Measurements from ENCODE around the gene LAPTM4A.
"Not testable (repeated sequence)": the region's sequence is repeated elsewhere in the genome, so short reads cannot be mapped to it uniquely, and the experiment has no call there.

The LAPTM4A gene

DNA sequence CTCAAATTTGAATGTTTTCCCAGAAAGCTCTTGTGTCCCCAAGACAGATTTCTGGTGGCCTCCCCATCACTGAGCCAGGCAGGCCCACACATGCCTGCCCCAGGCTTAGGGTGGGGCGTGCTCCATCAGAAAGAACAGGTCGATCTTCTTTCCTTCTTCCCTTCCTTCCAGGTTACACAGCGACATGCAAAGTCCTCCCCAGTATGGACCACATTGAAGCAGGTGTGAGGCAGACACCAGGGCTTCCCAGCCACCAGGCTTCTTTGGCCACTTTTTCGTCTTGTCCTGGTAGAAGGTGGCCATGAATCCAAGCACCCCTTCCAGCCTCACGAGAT, 41.4 kb upstream of the LAPTM4A start:
- Histone ChIP-seq H3K79me2 (no peaks in the 10 kb centered on the region), H3K4me1 (no peaks in the 10 kb centered on the region), H2AFZ (no peak overlapping the region), H3K9me3 (ENCODE audit: control insufficient read depth, low read length) (no peaks in the 10 kb centered on the region), H3K9ac (no peak overlapping the region), H3K27ac (no peak overlapping the region), H3K36me3 (ENCODE audit: control insufficient read depth, insufficient read depth, low read length) (no peaks in the 10 kb centered on the region), H3K4me2 (ENCODE audit: low read length) (no peak overlapping the region), H3K4me3 (ENCODE audit: low read depth, low read length) (no peak overlapping the region), H3K27me3 (ENCODE audit: control insufficient read depth, insufficient read depth, low read length) (no peaks in the 10 kb centered on the region)
- TF ChIP-seq, protein P1, sequence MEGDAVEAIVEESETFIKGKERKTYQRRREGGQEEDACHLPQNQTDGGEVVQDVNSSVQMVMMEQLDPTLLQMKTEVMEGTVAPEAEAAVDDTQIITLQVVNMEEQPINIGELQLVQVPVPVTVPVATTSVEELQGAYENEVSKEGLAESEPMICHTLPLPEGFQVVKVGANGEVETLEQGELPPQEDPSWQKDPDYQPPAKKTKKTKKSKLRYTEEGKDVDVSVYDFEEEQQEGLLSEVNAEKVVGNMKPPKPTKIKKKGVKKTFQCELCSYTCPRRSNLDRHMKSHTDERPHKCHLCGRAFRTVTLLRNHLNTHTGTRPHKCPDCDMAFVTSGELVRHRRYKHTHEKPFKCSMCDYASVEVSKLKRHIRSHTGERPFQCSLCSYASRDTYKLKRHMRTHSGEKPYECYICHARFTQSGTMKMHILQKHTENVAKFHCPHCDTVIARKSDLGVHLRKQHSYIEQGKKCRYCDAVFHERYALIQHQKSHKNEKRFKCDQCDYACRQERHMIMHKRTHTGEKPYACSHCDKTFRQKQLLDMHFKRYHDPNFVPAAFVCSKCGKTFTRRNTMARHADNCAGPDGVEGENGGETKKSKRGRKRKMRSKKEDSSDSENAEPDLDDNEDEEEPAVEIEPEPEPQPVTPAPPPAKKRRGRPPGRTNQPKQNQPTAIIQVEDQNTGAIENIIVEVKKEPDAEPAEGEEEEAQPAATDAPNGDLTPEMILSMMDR (IDR thresholded peaks at IDR 0.05), result no peak

DNA sequence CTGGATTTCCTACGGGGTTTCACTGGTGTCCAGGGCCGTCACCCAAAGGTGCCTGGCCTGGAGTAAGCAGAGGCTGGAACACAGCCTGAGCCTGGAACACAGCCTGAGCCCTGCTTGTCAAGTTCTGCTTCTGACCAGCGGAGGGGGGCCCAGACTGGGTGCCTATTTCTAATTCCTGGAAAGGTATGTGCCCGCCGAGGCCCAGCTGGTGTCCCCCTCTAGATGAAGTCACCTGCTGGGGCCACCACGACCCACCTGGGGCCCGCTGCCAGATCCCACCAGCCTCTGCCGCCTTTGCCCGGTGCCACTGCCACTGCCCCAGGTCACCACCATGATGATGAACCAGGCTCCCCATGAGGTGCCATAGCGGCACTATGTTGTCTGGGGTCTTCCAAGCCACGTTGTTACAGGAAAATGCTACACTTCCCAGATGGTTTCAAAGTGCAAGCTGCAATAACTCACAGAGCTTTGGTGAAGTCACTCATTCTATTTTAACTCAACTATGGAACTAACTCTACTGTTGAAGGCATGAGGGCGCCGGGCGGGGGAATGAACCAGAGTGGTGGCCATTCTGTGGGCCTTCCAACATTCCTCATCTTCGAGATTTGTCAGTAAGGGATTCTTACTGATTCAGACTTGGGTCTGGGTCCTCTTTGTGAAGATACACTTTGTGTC, 40.9 kb upstream of the LAPTM4A start:
- no peak overlapping the region for H2AFZ ChIP-seq
- H3K79me2 ChIP-seq, result no peaks in the 10 kb centered on the region
- H3K4me3 ChIP-seq (ENCODE audit: low read depth, low read length), result no peak overlapping the region
- no peaks in the 10 kb centered on the region for H3K4me1 ChIP-seq
- H3K9me3 ChIP-seq (ENCODE audit: control insufficient read depth, low read length), result no peaks in the 10 kb centered on the region
- H3K36me3 ChIP-seq (ENCODE audit: control insufficient read depth, insufficient read depth, low read length), result no peaks in the 10 kb centered on the region
- no peak overlapping the region for H3K4me2 ChIP-seq (ENCODE audit: low read length)
- no peak overlapping the region for H3K27ac ChIP-seq
- no peaks in the 10 kb centered on the region for H3K27me3 ChIP-seq (ENCODE audit: control insufficient read depth, insufficient read depth, low read length)
- TF ChIP-seq, protein P1 (IDR thresholded peaks at IDR 0.05), result no peak
- no peak overlapping the region for H3K9ac ChIP-seq

DNA sequence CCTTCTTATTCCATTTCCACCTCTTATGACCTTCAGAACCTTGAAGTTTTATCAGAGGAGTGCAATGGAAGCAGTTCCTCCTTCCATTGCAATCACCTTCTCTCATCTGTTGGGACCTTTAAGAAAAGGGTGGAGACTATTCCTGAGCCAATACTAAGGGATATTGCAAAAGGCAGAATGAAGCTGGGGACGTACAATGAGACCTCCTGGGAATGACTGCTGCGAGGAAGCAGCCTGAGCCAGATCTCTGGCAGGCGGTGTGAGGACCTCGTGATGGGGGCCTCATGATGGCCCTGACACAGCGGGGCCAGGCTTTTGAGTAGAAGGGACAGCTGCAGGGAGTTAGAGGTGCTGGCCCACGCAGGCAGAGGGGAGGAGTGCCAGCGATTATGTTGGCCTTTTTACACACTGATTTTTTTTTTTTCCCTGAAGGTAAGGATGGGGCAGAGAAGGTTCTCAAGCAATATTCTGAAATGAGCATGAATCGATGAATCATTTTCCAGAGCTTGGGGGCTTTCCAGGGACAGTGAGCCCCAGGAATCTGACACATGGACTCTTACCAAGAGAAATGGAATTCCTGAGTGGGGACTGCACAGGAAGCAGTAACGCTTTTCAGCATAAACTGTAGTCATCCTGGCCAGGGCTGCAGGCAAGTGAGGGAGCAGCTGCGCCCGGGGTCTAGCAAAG, 40.0 kb upstream of the LAPTM4A start:
- Histone ChIP-seq H3K4me1 (no peaks in the 10 kb centered on the region), H3K27ac (no peak overlapping the region), H3K4me2 (ENCODE audit: low read length) (no peak overlapping the region), H3K9me3 (ENCODE audit: control insufficient read depth, low read length) (no peaks in the 10 kb centered on the region), H2AFZ (no peak overlapping the region), H3K36me3 (ENCODE audit: control insufficient read depth, insufficient read depth, low read length) (no peaks in the 10 kb centered on the region), H3K9ac (no peak overlapping the region), H3K79me2 (no peaks in the 10 kb centered on the region), H3K27me3 (ENCODE audit: control insufficient read depth, insufficient read depth, low read length) (no peaks in the 10 kb centered on the region), H3K4me3 (ENCODE audit: low read depth, low read length) (no peak overlapping the region)
- TF ChIP-seq, protein P1 (IDR thresholded peaks at IDR 0.05), result no peak

DNA sequence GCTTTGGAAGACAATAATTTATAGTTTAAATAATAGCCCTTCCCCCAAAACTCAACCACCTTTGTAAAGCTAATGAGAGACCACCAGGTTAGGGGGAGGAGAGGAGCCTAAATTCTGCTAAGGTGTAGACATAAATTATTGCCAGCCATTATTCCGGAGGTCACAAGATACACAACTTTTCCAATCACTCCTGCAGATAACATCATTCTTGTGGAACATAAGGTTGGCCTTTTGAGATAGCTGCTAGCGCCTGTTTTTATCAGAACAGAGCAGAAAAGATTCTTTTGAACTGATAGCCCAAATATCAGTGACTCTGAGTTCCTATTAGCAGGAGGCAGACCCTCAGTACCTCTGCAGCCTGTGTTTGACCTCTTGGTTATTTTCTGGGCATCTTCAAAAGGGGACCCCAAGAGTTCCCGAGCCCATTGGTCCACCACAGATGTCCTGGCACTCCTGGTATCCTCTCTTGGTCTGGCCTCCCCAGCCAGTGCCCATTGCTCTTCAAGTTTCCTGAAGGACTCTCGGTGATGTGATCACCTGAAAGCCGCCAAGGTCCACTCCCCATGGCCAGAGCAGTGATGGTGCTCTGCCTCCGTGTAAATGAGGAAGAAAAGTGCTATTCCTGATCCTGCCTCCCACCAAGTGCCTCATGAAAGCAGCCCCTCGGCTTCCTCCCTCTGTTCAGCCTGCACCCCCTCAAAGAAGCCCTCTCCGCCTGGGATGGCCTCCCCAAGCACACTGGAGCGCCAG, 38.5 kb upstream of the LAPTM4A start:
- Histone ChIP-seq H3K36me3 (ENCODE audit: control insufficient read depth, insufficient read depth, low read length) (no peaks in the 10 kb centered on the region), H3K4me3 (ENCODE audit: low read depth, low read length) (no peak overlapping the region), H3K27me3 (ENCODE audit: control insufficient read depth, insufficient read depth, low read length) (no peaks in the 10 kb centered on the region), H3K9ac (no peak overlapping the region), H3K79me2 (no peaks in the 10 kb centered on the region), H2AFZ (no peak overlapping the region), H3K9me3 (ENCODE audit: control insufficient read depth, low read length) (no peaks in the 10 kb centered on the region), H3K4me1 (no peaks in the 10 kb centered on the region), H3K4me2 (ENCODE audit: low read length) (no peak overlapping the region), H3K27ac (no peak overlapping the region)
- TF ChIP-seq, protein P1 (IDR thresholded peaks at IDR 0.05), result no peak

DNA sequence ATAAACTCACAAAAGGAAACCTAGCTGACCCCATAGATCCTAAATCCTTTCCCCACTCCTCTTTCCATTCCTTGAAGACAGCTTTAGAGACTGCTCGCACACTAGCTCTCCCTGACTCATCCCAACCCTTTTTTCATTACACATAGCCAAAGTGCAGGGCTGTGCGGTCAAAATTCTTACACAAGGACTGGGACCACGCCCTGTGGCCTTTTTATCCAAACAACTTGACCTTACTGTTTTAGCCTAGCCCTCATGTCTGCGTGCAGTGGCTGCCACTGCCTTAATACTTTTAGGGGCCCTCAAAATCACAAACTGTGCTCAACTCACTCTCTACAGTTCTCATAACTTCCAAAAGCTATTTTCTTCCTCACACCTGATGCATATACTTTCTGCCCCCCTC, 34.5 kb upstream of the LAPTM4A start:
- H2AFZ ChIP-seq; H3K27me3 ChIP-seq (ENCODE audit: control insufficient read depth, insufficient read depth, low read length); H3K4me1 ChIP-seq; H3K9ac ChIP-seq; H3K4me3 ChIP-seq (ENCODE audit: low read depth, low read length); H3K4me2 ChIP-seq (ENCODE audit: low read length); H3K27ac ChIP-seq; H3K79me2 ChIP-seq; H3K9me3 ChIP-seq (ENCODE audit: control insufficient read depth, low read length); H3K36me3 ChIP-seq (ENCODE audit: control insufficient read depth, insufficient read depth, low read length): not testable (repeated sequence)

DNA sequence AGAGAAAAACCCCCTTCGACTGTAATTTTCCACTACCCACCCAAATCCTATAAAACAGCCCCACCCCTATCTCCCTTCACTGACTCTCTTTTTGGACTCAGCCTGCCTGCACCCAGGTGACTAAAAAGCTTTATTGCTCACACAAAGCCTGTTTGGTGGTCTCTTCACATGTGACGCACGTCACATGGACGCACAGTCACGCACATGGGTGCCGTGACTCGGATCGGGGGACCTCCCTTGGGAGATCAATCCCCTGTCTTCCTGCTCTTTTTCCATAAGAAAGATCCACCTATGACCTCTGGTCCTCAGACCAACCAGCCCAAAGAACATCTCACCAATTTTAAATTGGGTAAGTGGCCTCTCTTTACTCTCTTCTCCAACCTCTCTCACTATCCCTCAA, 31.4 kb upstream of the LAPTM4A start:
- not testable (repeated sequence) for H3K4me1 ChIP-seq; H3K79me2 ChIP-seq; H3K27ac ChIP-seq; H3K27me3 ChIP-seq (ENCODE audit: control insufficient read depth, insufficient read depth, low read length); H3K36me3 ChIP-seq (ENCODE audit: control insufficient read depth, insufficient read depth, low read length); H3K4me2 ChIP-seq (ENCODE audit: low read length); H3K9me3 ChIP-seq (ENCODE audit: control insufficient read depth, low read length); H2AFZ ChIP-seq; H3K4me3 ChIP-seq (ENCODE audit: low read depth, low read length); H3K9ac ChIP-seq

Data from parathyroid adenoma (tissue), 2 donors.